Ascending aorta (tissue), 2 donors: ENCODE results near the gene SRC. TPM values are rescaled to one million over a fixed set of nuclear protein-coding genes. Genes with fewer than 3 reads are reported as not detected.

Experiments used
- DNase-seq, 2 donors: peaks; one replicate each; pipeline ENCODE4 v3.0.0-alpha.2; 2019; ENCODE audit warnings: low spot score in 2 of 2
- H3K27ac ChIP-seq, 2 donors: fragments of 200-600 bp; sonication (generic); one replicate each; pipeline ENCODE4 v1.5.1; 2016 to 2017; ENCODE audit warnings: mild to moderate bottlenecking in 1 of 2
- H3K27me3 ChIP-seq: fragments of 200-600 bp; sonication (generic); one replicate; pipeline ENCODE4 v1.5.1; 2017
- H3K36me3 ChIP-seq, 2 donors: fragments of 200-600 bp; sonication (generic); one replicate each; pipeline ENCODE4 v1.5.1; 2016
- H3K4me1 ChIP-seq, 2 donors: fragments of 200-600 bp; sonication (generic); one replicate each; pipeline ENCODE4 v1.5.1; 2016 to 2017; ENCODE audit warnings: mild to moderate bottlenecking in 1 of 2
- H3K4me3 ChIP-seq, 2 donors: fragments of 200-600 bp; sonication (generic); one replicate each; pipeline ENCODE4 v1.5.1; 2016 to 2017; ENCODE audit warnings: mild to moderate bottlenecking in 1 of 2
- H3K9me3 ChIP-seq, 2 donors: fragments of 200-600 bp; sonication (generic); one replicate each; pipeline ENCODE4 v1.5.1; 2016
- CTCF ChIP-seq, 3 experiments: fragments of 200-600 bp in 2 of 3; fragments of 450-650 bp in 1 of 3; sonication (generic) in 2 of 3; IDR thresholded peaks; one replicate each; pipeline ENCODE4 v1.5.1; 2016 to 2019; ENCODE audit warnings: antibody characterized with exemption in 3 of 3, mild to moderate bottlenecking in 1 of 3, moderate library complexity in 1 of 3
- intact Hi-C: fragments of 100-400 bp; cut with DNase I; formaldehyde crosslinking; loops from one replicate; pipeline ENCODE4 v1.15.1; 2023
- total RNA-seq: library from RNA; depleted of rRNA; stranded (reverse); fragments of >200 nt; gene quantifications from one replicate; pipeline ENCODE4 v1.1.0, GENCODE V29; 2016

The SRC gene
- total RNA-seq, 1 donor from 2014 or later = 67.4 TPM

GRCh38 chr20:37430044-37430443 lies 84.1 kb downstream of the SRC start:
- H3K27me3 ChIP-seq = no peaks in the 10 kb centered on the region
- no peaks in the 10 kb centered on the region for H3K4me1 ChIP-seq
- no peak overlapping the region for H3K4me3 ChIP-seq
- intact Hi-C loops = no loop called here
- H3K36me3 ChIP-seq = no peaks in the 10 kb centered on the region
- no peaks in the 10 kb centered on the region for H3K9me3 ChIP-seq
- TF ChIP-seq CTCF (IDR thresholded peaks at IDR 0.05) = no peak
- DNase-seq = no peak
- no peak overlapping the region for H3K27ac ChIP-seq

GRCh38 chr20:37430778-37431460 lies 85.0 kb downstream of the SRC start:
- Histone ChIP-seq H3K27ac (no peak overlapping the region), H3K9me3 (no peaks in the 10 kb centered on the region), H3K4me3 (no peak overlapping the region), H3K27me3 (no peaks in the 10 kb centered on the region), H3K36me3 (no peaks in the 10 kb centered on the region), H3K4me1 (no peaks in the 10 kb centered on the region)
- DNase-seq = no peak
- intact Hi-C loops = no loop called here
- TF ChIP-seq CTCF (IDR thresholded peaks at IDR 0.05) = no peak

GRCh38 chr20:37431786-37432185 lies 85.8 kb downstream of the SRC start:
- no peaks in the 10 kb centered on the region for H3K4me1 ChIP-seq
- intact Hi-C loops = no loop called here
- no peak for DNase-seq
- H3K27ac ChIP-seq = no peak overlapping the region
- no peak overlapping the region for H3K4me3 ChIP-seq
- H3K9me3 ChIP-seq = no peaks in the 10 kb centered on the region
- no peaks in the 10 kb centered on the region for H3K27me3 ChIP-seq
- no peak for TF ChIP-seq CTCF (IDR thresholded peaks at IDR 0.05)
- no peaks in the 10 kb centered on the region for H3K36me3 ChIP-seq

- Histone ChIP-seq H3K36me3 (no peaks in the 10 kb centered on the region), H3K4me1 (no peaks in the 10 kb centered on the region), H3K27me3 (no peaks in the 10 kb centered on the region), H3K4me3 (no peak overlapping the region), H3K9me3 (no peaks in the 10 kb centered on the region), H3K27ac (no peak overlapping the region)
- no peak for TF ChIP-seq CTCF (IDR thresholded peaks at IDR 0.05)
- intact Hi-C loops = no loop called here
- no peak for DNase-seq
Measured at GRCh38 chr20:37432606-37433005, 86.7 kb downstream of the SRC start.

GRCh38 chr20:37435607-37436006 lies 89.7 kb downstream of the SRC start:
- Histone ChIP-seq H3K9me3 (no peaks in the 10 kb centered on the region), H3K36me3 (no peaks in the 10 kb centered on the region), H3K4me1 (no peaks in the 10 kb centered on the region), H3K27me3 (no peaks in the 10 kb centered on the region), H3K27ac (no peak overlapping the region), H3K4me3 (no peak overlapping the region)
- TF ChIP-seq CTCF (IDR thresholded peaks at IDR 0.05) = no peak
- intact Hi-C loops = no loop called here
- no peak for DNase-seq
